Muscle of leg (tissue), 11 donors: ENCODE data around the gene NFKBIA. TPM values are rescaled to one million over a fixed set of nuclear protein-coding genes. Genes with fewer than 3 reads are reported as not detected.

ENCODE experiments used
- DNase-seq: peaks from one replicate; pipeline ENCODE4 v3.0.0; 2013
- H3K27ac ChIP-seq: one replicate; pipeline ENCODE4 v1.5.1; 2013; ENCODE audit warnings: mild to moderate bottlenecking, low read length, control low read depth
- H3K27me3 ChIP-seq: one replicate; pipeline ENCODE4 v1.6.1; 2013; ENCODE audit warnings: low read length; ENCODE audit not compliant: control insufficient read depth, insufficient read depth
- H3K36me3 ChIP-seq: one replicate; pipeline ENCODE4 v1.6.1; 2013; ENCODE audit warnings: low read length; ENCODE audit not compliant: control insufficient read depth, insufficient read depth
- H3K4me1 ChIP-seq: one replicate; pipeline ENCODE4 v1.6.1; 2013; ENCODE audit warnings: low read length; ENCODE audit not compliant: control insufficient read depth, insufficient read depth
- H3K4me3 ChIP-seq: one replicate; pipeline ENCODE4 v1.5.1; 2013; ENCODE audit warnings: low read length, control low read depth
- H3K9me3 ChIP-seq: replicated peaks from 2 replicates; pipeline ENCODE4 v1.6.1; 2013; ENCODE audit warnings: low read depth, low read length; ENCODE audit not compliant: control insufficient read depth
- WGBS: methylation state at CpG from one replicate; pipeline ENCODE4 v1.1.5; 2013; ENCODE audit warnings: missing lambda C conversion rate; ENCODE audit not compliant: insufficient coverage; 5-methylcytosine and 5-hydroxymethylcytosine counted together
- polyA plus RNA-seq, 8 donors: library from polyadenylated mRNA; unstranded; fragments of 120-200 nt; gene quantifications; one replicate each; pipeline versions ENCODE4 v1.2.1 to v1.2.3, GENCODE V29; 2013; ENCODE audit warnings: inconsistent platforms in 1 of 8, low replicate concordance in 1 of 8; ENCODE audit not compliant: insufficient read length in 8 of 8, insufficient read depth in 1 of 8
- total RNA-seq: library from RNA; stranded (reverse); fragments of 120-200 nt; gene quantifications from one replicate; pipeline ENCODE4 v1.2.4, GENCODE V29; 2013

NFKBIA gene
- total and polyA plus RNA-seq, 9 donors = 36.8 to 63.2 (median 50.6) TPM

GRCh38 chr14:35369701-35370191 is 34.8 kb downstream of the NFKBIA start:
- no peaks in the 10 kb centered on the region for H3K27me3 ChIP-seq
- DNase-seq = peak; percentile 57
- H3K4me3 ChIP-seq = no peak overlapping the region
- H3K9me3 ChIP-seq = peaks cover 5% of the 10 kb centered on the region
- peaks cover 30% of the 10 kb centered on the region for H3K4me1 ChIP-seq
- H3K27ac ChIP-seq = no peak overlapping the region
- WGBS = 67% methylated on average over 24 of the region's 24 CpGs
- H3K36me3 ChIP-seq = no peaks in the 10 kb centered on the region

- H3K36me3 ChIP-seq = no peaks in the 10 kb centered on the region
- DNase-seq = no peak
- H3K4me1 ChIP-seq = peaks cover 30% of the 10 kb centered on the region
- no peak overlapping the region for H3K27ac ChIP-seq
- WGBS = 68% methylated on average over 26 of the region's 37 CpGs
- H3K4me3 ChIP-seq = no peak overlapping the region
- H3K27me3 ChIP-seq = no peaks in the 10 kb centered on the region
- H3K9me3 ChIP-seq = peaks cover 5% of the 10 kb centered on the region
Observed at GRCh38 chr14:35368583-35369392, 35.8 kb downstream of the NFKBIA start.

GRCh38 chr14:35368139-35368460 is 36.4 kb downstream of the NFKBIA start:
- WGBS = no CpG with 5 or more reads among the region's 2 CpGs
- peaks cover 5% of the 10 kb centered on the region for H3K9me3 ChIP-seq
- DNase-seq = no peak
- no peak overlapping the region for H3K4me3 ChIP-seq
- H3K27ac ChIP-seq = no peak overlapping the region
- H3K27me3 ChIP-seq = no peaks in the 10 kb centered on the region
- H3K36me3 ChIP-seq = no peaks in the 10 kb centered on the region
- peaks cover 32% of the 10 kb centered on the region for H3K4me1 ChIP-seq

GRCh38 chr14:35367056-35367372 is 37.5 kb downstream of the NFKBIA start:
- Histone ChIP-seq H3K27me3 (no peaks in the 10 kb centered on the region), H3K4me3 (no peak overlapping the region), H3K36me3 (no peaks in the 10 kb centered on the region), H3K9me3 (peaks cover 5% of the 10 kb centered on the region), H3K4me1 (peaks cover 41% of the 10 kb centered on the region), H3K27ac (no peak overlapping the region)
- no peak for DNase-seq
- WGBS = 80% methylated on average over 1 of the region's 5 CpGs

GRCh38 chr14:35366521-35366976 is 38.0 kb downstream of the NFKBIA start:
- H3K9me3 ChIP-seq = peaks cover 5% of the 10 kb centered on the region
- no peak overlapping the region for H3K4me3 ChIP-seq
- H3K27ac ChIP-seq = no peak overlapping the region
- WGBS = 90% methylated on average over 6 of the region's 8 CpGs
- H3K36me3 ChIP-seq = no peaks in the 10 kb centered on the region
- DNase-seq = no peak
- H3K27me3 ChIP-seq = no peaks in the 10 kb centered on the region
- H3K4me1 ChIP-seq = peaks cover 41% of the 10 kb centered on the region

- peaks cover 2% of the 10 kb centered on the region for H3K9me3 ChIP-seq
- no peak overlapping the region for H3K4me3 ChIP-seq
- 89% methylated on average over 10 of the region's 12 CpGs for WGBS
- peaks cover 41% of the 10 kb centered on the region for H3K4me1 ChIP-seq
- DNase-seq = no peak
- H3K36me3 ChIP-seq = no peaks in the 10 kb centered on the region
- H3K27me3 ChIP-seq = no peaks in the 10 kb centered on the region
- H3K27ac ChIP-seq = no peak overlapping the region
Observed at GRCh38 chr14:35366056-35366451, 38.5 kb downstream of the NFKBIA start.

GRCh38 chr14:35365130-35366055 is 39.2 kb downstream of the NFKBIA start:
- 76% methylated on average over 7 of the region's 13 CpGs for WGBS
- H3K27ac ChIP-seq = no peak overlapping the region
- H3K4me1 ChIP-seq = peaks cover 41% of the 10 kb centered on the region
- no peaks in the 10 kb centered on the region for H3K36me3 ChIP-seq
- H3K9me3 ChIP-seq = no peaks in the 10 kb centered on the region
- DNase-seq = peak; percentile 46
- no peak overlapping the region for H3K4me3 ChIP-seq
- no peaks in the 10 kb centered on the region for H3K27me3 ChIP-seq

- Histone ChIP-seq H3K9me3 (no peaks in the 10 kb centered on the region), H3K27ac (no peak overlapping the region), H3K27me3 (no peaks in the 10 kb centered on the region), H3K4me3 (no peak overlapping the region), H3K4me1 (peaks cover 25% of the 10 kb centered on the region), H3K36me3 (no peaks in the 10 kb centered on the region)
- WGBS = 63% methylated on average over 21 of the region's 25 CpGs
- DNase-seq = no peak
Observed at GRCh38 chr14:35362911-35363374, 41.6 kb downstream of the NFKBIA start.

- no peaks in the 10 kb centered on the region for H3K36me3 ChIP-seq
- DNase-seq = peak; percentile 56
- H3K27me3 ChIP-seq = no peaks in the 10 kb centered on the region
- 43% methylated on average over 2 of the region's 3 CpGs for WGBS
- H3K27ac ChIP-seq = peak overlapping the region; percentile 29
- peaks cover 21% of the 10 kb centered on the region for H3K4me1 ChIP-seq
- H3K9me3 ChIP-seq = no peaks in the 10 kb centered on the region
- H3K4me3 ChIP-seq = no peak overlapping the region
Observed at GRCh38 chr14:35362450-35362849, 42.1 kb downstream of the NFKBIA start.

GRCh38 chr14:35361141-35361480 is 43.4 kb downstream of the NFKBIA start:
- Histone ChIP-seq H3K27ac (no peak overlapping the region), H3K4me1 (peaks cover 14% of the 10 kb centered on the region), H3K4me3 (no peak overlapping the region), H3K36me3 (no peaks in the 10 kb centered on the region), H3K27me3 (no peaks in the 10 kb centered on the region), H3K9me3 (no peaks in the 10 kb centered on the region)
- WGBS = 85% methylated on average over 4 of the region's 8 CpGs
- DNase-seq = no peak
